ENCODE measurements around the gene SSMEM1. TPM values are rescaled to one million over a fixed set of nuclear protein-coding genes. Genes with fewer than 3 reads are reported as not detected.
"Not testable (repeated sequence)": the region's sequence is repeated elsewhere in the genome, so short reads cannot be mapped to it uniquely, and the experiment has no call there.

SSMEM1 gene
- total and polyA plus RNA-seq, 8 donors, result 0.09 TPM; not detected in 7

DNA sequence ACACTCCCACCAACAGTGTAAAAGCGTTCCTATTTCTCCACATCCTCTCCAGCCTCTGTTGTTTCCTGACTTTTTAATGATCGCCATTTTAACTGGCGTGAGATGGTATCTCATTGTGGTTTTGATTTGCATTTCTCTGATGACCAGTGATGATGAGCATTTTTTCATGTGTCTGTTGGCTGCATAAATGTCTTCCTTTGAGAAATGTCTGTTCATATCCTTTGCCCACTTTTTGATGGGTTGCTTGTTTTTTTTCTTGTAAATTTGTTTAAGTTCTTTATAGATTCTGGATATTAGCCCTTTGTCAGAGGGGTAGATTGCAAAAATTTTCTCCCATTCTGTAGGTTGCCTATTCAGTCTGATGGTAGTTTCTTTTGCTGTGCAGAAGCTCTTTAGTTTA is 42.0 kb downstream of the SSMEM1 start:
- DNase-seq; FAIRE-seq; H3K36me3 ChIP-seq; ATAC-seq; H3K9me3 ChIP-seq; H3K27ac ChIP-seq; H3K27me3 ChIP-seq; intact Hi-C loops (cut with DNase I); H3K4me1 ChIP-seq; H3K4me3 ChIP-seq: not testable (repeated sequence)
- 87 to 93% methylated on average over 3 of the region's 3 CpGs for WGBS, 2 donors

DNA sequence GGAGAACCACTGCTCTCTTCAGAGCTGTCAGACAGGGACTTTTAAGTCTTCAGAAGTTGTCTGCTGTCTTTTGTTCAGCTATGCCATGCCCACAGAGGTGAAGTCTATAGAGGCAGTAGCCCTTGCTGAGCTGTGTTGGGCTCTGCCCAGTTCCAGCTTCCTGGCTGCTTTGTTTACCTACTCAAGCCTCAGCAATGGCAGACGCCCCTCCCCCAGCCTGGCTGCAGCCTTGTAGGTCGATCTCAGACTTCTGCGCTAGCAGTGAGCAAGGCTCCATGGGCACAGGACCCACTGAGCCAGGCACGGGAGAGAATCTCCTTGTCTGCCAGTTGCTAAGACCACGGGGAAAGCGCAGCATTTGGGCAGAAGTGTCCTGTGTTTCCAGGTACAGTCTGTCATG is 46.9 kb downstream of the SSMEM1 start:
- intact Hi-C loops (cut with DNase I), result no loop called here
- Histone ChIP-seq H3K36me3 (no peaks in the 10 kb centered on the region), H3K4me3 (no peak overlapping the region), H3K4me1 (no peaks in the 10 kb centered on the region), H3K9me3 (no peaks in the 10 kb centered on the region), H3K27ac (no peak overlapping the region), H3K27me3 (no peaks in the 10 kb centered on the region)
- no peak for FAIRE-seq
- TF ChIP-seq, protein P1, sequence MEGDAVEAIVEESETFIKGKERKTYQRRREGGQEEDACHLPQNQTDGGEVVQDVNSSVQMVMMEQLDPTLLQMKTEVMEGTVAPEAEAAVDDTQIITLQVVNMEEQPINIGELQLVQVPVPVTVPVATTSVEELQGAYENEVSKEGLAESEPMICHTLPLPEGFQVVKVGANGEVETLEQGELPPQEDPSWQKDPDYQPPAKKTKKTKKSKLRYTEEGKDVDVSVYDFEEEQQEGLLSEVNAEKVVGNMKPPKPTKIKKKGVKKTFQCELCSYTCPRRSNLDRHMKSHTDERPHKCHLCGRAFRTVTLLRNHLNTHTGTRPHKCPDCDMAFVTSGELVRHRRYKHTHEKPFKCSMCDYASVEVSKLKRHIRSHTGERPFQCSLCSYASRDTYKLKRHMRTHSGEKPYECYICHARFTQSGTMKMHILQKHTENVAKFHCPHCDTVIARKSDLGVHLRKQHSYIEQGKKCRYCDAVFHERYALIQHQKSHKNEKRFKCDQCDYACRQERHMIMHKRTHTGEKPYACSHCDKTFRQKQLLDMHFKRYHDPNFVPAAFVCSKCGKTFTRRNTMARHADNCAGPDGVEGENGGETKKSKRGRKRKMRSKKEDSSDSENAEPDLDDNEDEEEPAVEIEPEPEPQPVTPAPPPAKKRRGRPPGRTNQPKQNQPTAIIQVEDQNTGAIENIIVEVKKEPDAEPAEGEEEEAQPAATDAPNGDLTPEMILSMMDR (IDR thresholded peaks at IDR 0.05), result no peak
- ATAC-seq, result peak in 3 of 4 donors; percentile 56 to 83 (median 79)
- DNase-seq, result peak; percentile 67 to 88 (median 73)
- WGBS, 2 donors, result 39 to 49% methylated on average over 6 of the region's 6 CpGs

DNA sequence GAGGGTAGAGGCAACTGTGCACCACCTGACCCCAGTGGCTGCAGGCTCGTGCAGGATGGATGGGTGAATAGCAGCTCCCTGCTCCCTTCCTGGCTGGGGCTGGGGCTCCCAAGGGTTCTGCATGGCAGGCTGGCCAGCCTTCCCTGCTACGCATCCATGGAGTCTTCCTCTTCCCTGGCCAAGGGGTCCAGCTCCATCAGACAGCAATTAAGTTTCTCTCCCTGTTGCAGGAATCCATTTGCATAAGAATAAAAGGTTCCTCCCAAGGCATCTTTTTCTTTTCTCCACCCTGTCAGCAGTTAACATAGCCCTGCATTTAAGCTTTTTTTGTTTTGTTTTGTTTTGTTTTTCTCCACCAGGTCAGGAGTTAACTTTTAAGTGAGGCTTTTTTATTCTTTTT is 49.0 kb downstream of the SSMEM1 start:
- H3K4me3 ChIP-seq, result no peak overlapping the region
- no peaks in the 10 kb centered on the region for H3K27me3 ChIP-seq
- TF ChIP-seq, protein P1 (IDR thresholded peaks at IDR 0.05), result no peak
- FAIRE-seq (no peak), ATAC-seq (no peak), DNase-seq (no peak)
- H3K4me1 ChIP-seq, result no peaks in the 10 kb centered on the region
- WGBS, 2 donors, result 89 to 90% methylated on average over 2 of the region's 2 CpGs
- no peaks in the 10 kb centered on the region for H3K36me3 ChIP-seq
- intact Hi-C loops (cut with DNase I), result no loop called here
- no peak overlapping the region for H3K27ac ChIP-seq
- no peaks in the 10 kb centered on the region for H3K9me3 ChIP-seq

DNA sequence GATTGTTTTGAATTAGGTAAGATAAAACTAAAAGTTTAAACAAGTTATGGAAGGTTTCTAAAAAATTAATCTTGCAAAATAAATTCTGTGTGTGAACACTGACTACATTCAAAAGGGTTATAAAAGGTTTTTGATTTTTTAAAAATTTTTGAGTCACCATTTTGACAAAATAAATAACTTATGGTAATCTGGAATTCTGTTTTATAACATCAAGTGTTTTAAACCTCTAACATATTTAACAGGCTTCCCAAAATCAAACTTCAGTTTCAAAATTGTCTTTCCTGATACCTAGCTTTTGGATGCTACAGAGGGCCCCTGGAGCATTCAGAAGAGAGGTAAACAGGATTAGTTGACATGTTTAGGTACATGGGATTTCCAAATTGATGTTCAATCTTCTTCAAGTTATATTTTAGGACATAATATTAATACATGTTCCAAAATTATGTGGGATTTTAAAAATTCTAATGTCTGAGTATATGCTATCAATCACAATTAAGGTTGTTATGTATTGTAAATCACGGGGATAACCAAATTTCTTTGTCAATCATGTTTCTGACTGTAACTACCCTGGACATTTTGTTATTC is 50.9 kb downstream of the SSMEM1 start:
- no peak for DNase-seq
- Histone ChIP-seq H3K27me3 (no peaks in the 10 kb centered on the region), H3K27ac (no peak overlapping the region), H3K4me1 (no peaks in the 10 kb centered on the region), H3K9me3 (no peaks in the 10 kb centered on the region), H3K36me3 (no peaks in the 10 kb centered on the region), H3K4me3 (no peak overlapping the region)
- ATAC-seq, result no peak
- intact Hi-C loops (cut with DNase I), result no loop called here
- TF ChIP-seq, protein P1 (IDR thresholded peaks at IDR 0.05), result no peak
- 87 to 89% methylated on average over 1 of the region's 1 CpG for WGBS, 2 donors
- no peak for FAIRE-seq

DNA sequence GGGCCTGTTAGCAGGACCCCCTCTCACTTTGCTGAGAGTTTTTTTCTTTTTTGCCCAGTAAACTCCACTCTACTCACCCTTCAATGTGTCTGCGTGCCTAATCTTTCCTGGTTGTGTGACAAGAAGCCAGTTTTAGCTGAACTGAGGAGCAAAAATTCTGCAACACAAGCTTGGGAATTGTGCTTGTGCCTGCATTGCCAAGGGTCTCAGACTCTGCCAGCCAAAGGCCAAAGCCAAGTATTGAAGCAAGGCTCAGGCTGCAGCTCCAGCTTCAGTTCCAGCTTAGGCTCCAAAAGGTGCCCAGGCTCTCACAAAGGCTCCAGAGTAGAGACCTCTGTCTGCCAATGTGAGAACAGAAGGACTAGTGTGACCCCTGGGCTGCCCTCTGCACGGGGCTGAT is 54.8 kb downstream of the SSMEM1 start:
- Histone ChIP-seq H3K36me3 (no peaks in the 10 kb centered on the region), H3K9me3 (no peaks in the 10 kb centered on the region), H3K4me1 (peaks cover 0 to 14% (median 8%) of the 10 kb centered on the region in 3 donors), H3K27me3 (no peaks in the 10 kb centered on the region), H3K4me3 (no peak overlapping the region), H3K27ac (no peak overlapping the region)
- FAIRE-seq, result no peak
- no peak for DNase-seq
- ATAC-seq, result no peak
- 40 to 49% methylated on average over 2 of the region's 2 CpGs for WGBS, 2 donors
- TF ChIP-seq, protein P1 (IDR thresholded peaks at IDR 0.05), result no peak
- intact Hi-C loops (cut with DNase I), result no loop called here

Measured in pancreas (tissue), 10 donors.